ENCODE results near the gene HBQ1. TPM values are rescaled to one million over a fixed set of nuclear protein-coding genes. Genes with fewer than 3 reads are reported as not detected.

HBQ1 gene
- total RNA-seq, 1 experiment from 2014 or later = 7.0 TPM

- Histone ChIP-seq H3K4me3 (ENCODE audit: low read depth, low read length) (no peak overlapping the region), H3K9me3 (no peaks in the 10 kb centered on the region), H3K36me3 (ENCODE audit: control insufficient read depth, insufficient read depth, low read length) (no peaks in the 10 kb centered on the region), H3K4me1 (no peaks in the 10 kb centered on the region), H3K27me3 (replicated peaks; ENCODE audit: control insufficient read depth, insufficient read depth, low read length) (no peaks in the 10 kb centered on the region)
- no peak for DNase-seq
- Mint-ChIP-seq H3K36me3 (ENCODE audit: insufficient read depth, unreplicated experiment) (peaks cover 9% of the 10 kb centered on the region), H3K9me3 (ENCODE audit: unreplicated experiment) (no peaks in the 10 kb centered on the region), H3K4me3 (ENCODE audit: unreplicated experiment) (no peak overlapping the region), H3K27ac (ENCODE audit: unreplicated experiment) (no peak overlapping the region), H3K4me1 (ENCODE audit: low read depth, unreplicated experiment) (no peaks in the 10 kb centered on the region), H3K27me3 (ENCODE audit: insufficient read depth, unreplicated experiment) (no peaks in the 10 kb centered on the region)
- intact Hi-C loops (cut with micrococcal nuclease; ENCODE audit: unreplicated experiment) = no loop called here
- BruUV-seq (replicated peaks) = TSS peak; percentile 12
- ChIA-PET POLR2A (no interaction called here), CTCF (no interaction called here)
- no peak for TF ChIP-seq CTCF (IDR thresholded peaks at IDR 0.05; ENCODE audit: insufficient read depth in 1 of 2, low read depth in 1 of 2, low read length in 1 of 2, severe bottlenecking in 1 of 2, unreplicated experiment in 1 of 2)
These were observed 46.5 kb upstream of the HBQ1 start for GRCh38 chr16:133716-134115.

GRCh38 chr16:138049-138417 is 42.2 kb upstream of the HBQ1 start:
- no peaks in the 10 kb centered on the region for H3K4me1 Mint-ChIP-seq (ENCODE audit: low read depth, unreplicated experiment)
- Histone ChIP-seq H3K27me3 (replicated peaks; ENCODE audit: control insufficient read depth, insufficient read depth, low read length) (no peaks in the 10 kb centered on the region), H3K36me3 (ENCODE audit: control insufficient read depth, insufficient read depth, low read length) (no peaks in the 10 kb centered on the region), H3K4me1 (no peaks in the 10 kb centered on the region), H3K9me3 (no peaks in the 10 kb centered on the region), H3K4me3 (ENCODE audit: low read depth, low read length) (peak overlapping the region; percentile 79)
- TF ChIP-seq CTCF (IDR thresholded peaks at IDR 0.05; ENCODE audit: insufficient read depth in 1 of 2, low read depth in 1 of 2, low read length in 1 of 2, severe bottlenecking in 1 of 2, unreplicated experiment in 1 of 2) = no peak
- peak overlapping the region; percentile 67 for H3K27ac Mint-ChIP-seq (ENCODE audit: unreplicated experiment)
- H3K4me3 Mint-ChIP-seq (ENCODE audit: unreplicated experiment) = peak overlapping the region; percentile 89
- POLR2A ChIA-PET = interaction anchor here (0.5 to 0.7 kb wide), 2 partner anchors 209 to 1690 kb away, joined by 5 to 6 read pairs; no protein-coding TSS in a partner anchor
- peak; percentile 45 to 49 for DNase-seq
- intact Hi-C loops (cut with micrococcal nuclease; ENCODE audit: unreplicated experiment) = no loop called here
- H3K36me3 Mint-ChIP-seq (ENCODE audit: insufficient read depth, unreplicated experiment) = peaks cover 12% of the 10 kb centered on the region
- H3K27me3 Mint-ChIP-seq (ENCODE audit: insufficient read depth, unreplicated experiment) = no peaks in the 10 kb centered on the region
- H3K9me3 Mint-ChIP-seq (ENCODE audit: unreplicated experiment) = no peaks in the 10 kb centered on the region
- CTCF ChIA-PET = interaction anchor here (0.9 kb wide), 1 partner anchor 41 kb away, joined by 3 read pairs; no protein-coding TSS in a partner anchor
- BruUV-seq (replicated peaks) = no TSS peak

DNA sequence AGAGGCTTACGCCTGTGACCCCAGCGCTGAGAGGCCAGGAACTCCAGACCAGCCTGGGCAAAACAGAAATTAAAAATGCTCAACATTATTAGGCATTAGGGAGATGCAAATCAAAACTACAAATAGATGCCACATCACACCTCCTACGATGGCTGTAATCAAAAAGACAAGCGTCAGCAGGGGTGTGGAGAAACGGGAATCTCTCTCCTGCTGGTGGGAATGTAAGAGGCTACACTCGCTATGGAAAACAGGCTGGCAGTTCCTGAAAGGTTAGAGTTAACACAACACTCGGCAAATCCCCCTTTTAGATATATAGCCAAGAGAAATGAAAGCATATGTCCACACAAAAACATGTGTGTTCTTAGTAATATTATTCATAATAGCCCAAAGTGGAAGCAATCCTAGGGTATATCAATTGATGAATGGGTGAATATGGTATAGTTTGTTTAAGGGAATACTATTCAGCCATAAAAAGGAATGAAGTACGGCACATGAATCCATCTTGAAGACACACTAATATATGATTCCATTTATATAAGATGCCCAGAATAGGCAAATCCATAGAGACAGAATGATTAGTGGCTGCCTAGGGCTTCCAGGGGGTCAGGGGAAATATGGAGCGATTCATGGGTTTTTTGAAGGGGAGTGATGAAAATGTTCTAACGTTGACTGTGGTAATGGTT is 39.9 kb upstream of the HBQ1 start:
- BruUV-seq (replicated peaks) = no TSS peak
- Mint-ChIP-seq H3K27ac (ENCODE audit: unreplicated experiment) (no peak overlapping the region), H3K4me1 (ENCODE audit: low read depth, unreplicated experiment) (no peaks in the 10 kb centered on the region), H3K27me3 (ENCODE audit: insufficient read depth, unreplicated experiment) (no peaks in the 10 kb centered on the region), H3K9me3 (ENCODE audit: unreplicated experiment) (no peaks in the 10 kb centered on the region), H3K36me3 (ENCODE audit: insufficient read depth, unreplicated experiment) (peaks cover 12% of the 10 kb centered on the region), H3K4me3 (ENCODE audit: unreplicated experiment) (no peak overlapping the region)
- H3K27me3 ChIP-seq (replicated peaks; ENCODE audit: control insufficient read depth, insufficient read depth, low read length) = no peaks in the 10 kb centered on the region; the same call in 1 of the 2 replicates
- ChIA-PET POLR2A (no interaction called here), CTCF (no interaction called here)
- H3K9me3 ChIP-seq = no peaks in the 10 kb centered on the region
- DNase-seq = no peak
- no peak overlapping the region for H3K4me3 ChIP-seq (ENCODE audit: low read depth, low read length)
- no peaks in the 10 kb centered on the region for H3K36me3 ChIP-seq (ENCODE audit: control insufficient read depth, insufficient read depth, low read length)
- H3K4me1 ChIP-seq = no peaks in the 10 kb centered on the region
- no peak for TF ChIP-seq CTCF (IDR thresholded peaks at IDR 0.05; ENCODE audit: insufficient read depth in 1 of 2, low read depth in 1 of 2, low read length in 1 of 2, severe bottlenecking in 1 of 2, unreplicated experiment in 1 of 2)
- intact Hi-C loops (cut with micrococcal nuclease; ENCODE audit: unreplicated experiment) = no loop called here

All from Caco-2 (cell line).